Activated CD4-positive, alpha-beta memory T cell treated with anti-CD3 and anti-CD28 coated beads for 36 hours (primary cell): ENCODE data around the gene HLA-DOA. TPM values are rescaled to one million over a fixed set of nuclear protein-coding genes. Genes with fewer than 3 reads are reported as not detected.

Experiments used
- CTCF ChIA-PET: fragments of 350-600 bp; sonication (Branson Sonifier 250); formaldehyde crosslinking; loops from one replicate; lab custom pipeline; 2021; ENCODE audit warnings: antibody characterized with exemption, inconsistent platforms; lab: Charles Lee
- POLR2A ChIA-PET: fragments of 350-600 bp; sonication (Branson Sonifier 250); formaldehyde crosslinking; loops from one replicate; lab custom pipeline; 2021; ENCODE audit warnings: antibody characterized with exemption; lab: Charles Lee
- DNase-seq: peaks from one replicate; pipeline ENCODE4 v3.0.0-alpha.2; 2020
- H3K27ac Mint-ChIP-seq: one replicate; pipeline ENCODE4 v1.8.0; 2021; ENCODE audit warnings: mixed read lengths
- H3K27me3 Mint-ChIP-seq: one replicate; pipeline ENCODE4 v1.8.0; 2021; ENCODE audit warnings: mixed read lengths
- H3K36me3 Mint-ChIP-seq: one replicate; pipeline ENCODE4 v1.8.0; 2021; ENCODE audit warnings: mixed read lengths
- H3K4me1 Mint-ChIP-seq: one replicate; pipeline ENCODE4 v1.8.0; 2021; ENCODE audit warnings: low read depth, mixed read lengths
- H3K4me3 Mint-ChIP-seq: one replicate; pipeline ENCODE4 v1.8.0; 2021; ENCODE audit warnings: mild to moderate bottlenecking, mixed read lengths
- H3K9me3 Mint-ChIP-seq: one replicate; pipeline ENCODE4 v1.8.0; 2021; ENCODE audit warnings: mixed read lengths
- intact Hi-C: fragments of 100-400 bp; cut with micrococcal nuclease; formaldehyde crosslinking; loops from one replicate; pipeline ENCODE4 v1.15.1; 2023
- total RNA-seq, 2 experiments: library from RNA; stranded (reverse); gene quantifications; one replicate each; pipeline ENCODE4 v1.2.3, GENCODE V29; 2021

The HLA-DOA gene
- total RNA-seq, 2 experiments from 2014 or later: 0.53 to 0.55 TPM

DNA sequence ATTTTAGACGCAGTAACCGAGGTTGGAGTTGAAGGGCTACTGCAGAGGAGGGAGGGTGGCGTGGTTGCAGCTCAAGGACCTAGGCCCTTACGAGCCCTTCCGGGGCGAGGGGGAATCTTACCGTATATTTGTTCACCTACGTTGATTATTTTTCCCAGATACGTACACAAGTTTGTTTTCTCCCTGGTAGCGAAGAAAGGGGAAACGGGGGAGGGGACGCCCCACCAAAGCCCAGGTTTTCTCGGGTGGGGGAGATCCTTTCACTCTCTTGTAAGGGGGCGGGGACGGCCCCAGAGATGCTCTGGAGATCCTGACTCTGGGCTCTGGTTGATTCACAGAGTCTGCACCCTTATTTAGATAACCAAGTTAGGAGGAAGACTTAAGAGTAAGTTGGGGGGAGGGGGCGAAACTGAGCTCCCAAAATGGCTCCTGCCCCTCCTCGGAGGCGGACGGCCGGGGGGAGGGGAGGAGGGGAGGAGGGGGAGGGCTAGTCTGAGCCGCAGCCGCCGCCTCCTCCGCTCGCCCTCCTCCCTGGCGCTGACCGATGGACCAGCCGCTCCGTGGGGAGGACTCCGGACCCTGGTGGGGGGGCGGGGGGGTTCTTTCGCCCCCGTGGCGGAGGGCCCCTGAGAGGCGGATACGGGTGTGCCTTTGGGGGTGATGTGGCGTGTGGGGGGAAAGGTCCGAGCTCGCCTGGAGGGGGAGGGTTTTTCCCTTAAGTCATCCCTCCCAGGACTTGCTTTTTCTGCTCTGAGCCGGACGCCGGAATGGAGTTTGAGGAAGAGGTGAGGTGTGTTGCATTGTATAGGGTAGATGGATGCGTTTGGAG, 38.8 kb downstream of the HLA-DOA start:
- intact Hi-C loops: loop anchor here (1.0 to 10.0 kb wide), 7 partner anchors 117 to 996 kb away; partner anchors contain the start of genes AGPAT1, DXO, HSD17B8 and PSMB8
- Mint-ChIP-seq H3K4me3 (peak overlapping the region; percentile 98), H3K4me1 (peaks cover 22% of the 10 kb centered on the region), H3K27me3 (no peaks in the 10 kb centered on the region), H3K9me3 (no peaks in the 10 kb centered on the region), H3K36me3 (peaks cover 66% of the 10 kb centered on the region), H3K27ac (peak overlapping the region; percentile 99)
- ChIA-PET POLR2A (interaction anchor here (0.6 to 10.4 kb wide), 17 partner anchors 11 to 1306 kb away, joined by 3 to 133 read pairs (median 17); partner anchors contain the start of genes B3GALT4, GPANK1, HLA-DMA and HLA-DMB), CTCF (interaction anchor here (0.7 to 16.8 kb wide), 11 partner anchors 14 to 279 kb away, joined by 3 to 267 read pairs (median 10); partner anchors contain the start of genes HLA-DMA, PSMB9, TAP1 and TAP2)
- peak; percentile 91 for DNase-seq

GRCh38 chr6:32969685-32970412, 39.5 kb downstream of the HLA-DOA start:
- peak; percentile 83 for DNase-seq
- no peaks in the 10 kb centered on the region for H3K27me3 Mint-ChIP-seq
- peak overlapping the region; percentile 98 for H3K4me3 Mint-ChIP-seq
- POLR2A ChIA-PET: interaction anchor here (0.6 to 10.4 kb wide), 18 partner anchors 11 to 1305 kb away, joined by 3 to 133 read pairs (median 10); partner anchors contain the start of genes B3GALT4, GPANK1, HLA-DMA and HLA-DMB
- H3K9me3 Mint-ChIP-seq: no peaks in the 10 kb centered on the region
- peaks cover 23% of the 10 kb centered on the region for H3K4me1 Mint-ChIP-seq
- peaks cover 58% of the 10 kb centered on the region for H3K36me3 Mint-ChIP-seq
- H3K27ac Mint-ChIP-seq: peak overlapping the region; percentile 99
- CTCF ChIA-PET: interaction anchor here (1.1 to 16.8 kb wide), 8 partner anchors 14 to 774 kb away, joined by 3 to 267 read pairs (median 14); partner anchors contain the start of genes HLA-DMA and TAP2
- intact Hi-C loops: loop anchor here (2.0 to 10.0 kb wide), 8 partner anchors 38 to 1267 kb away; partner anchors contain the start of genes AGPAT1, CUTA, DXO and HMGA1

- Mint-ChIP-seq H3K4me3 (peak overlapping the region; percentile 98), H3K27me3 (no peaks in the 10 kb centered on the region), H3K9me3 (no peaks in the 10 kb centered on the region), H3K4me1 (peaks cover 27% of the 10 kb centered on the region), H3K27ac (peak overlapping the region; percentile 99), H3K36me3 (peaks cover 51% of the 10 kb centered on the region)
- POLR2A ChIA-PET: interaction anchor here (0.6 to 10.4 kb wide), 15 partner anchors 9 to 611 kb away, joined by 3 to 133 read pairs (median 6); partner anchors contain the start of genes BAK1, HLA-DMA, HLA-DMB and PSMB8
- intact Hi-C loops: loop anchor here (1.0 to 10.0 kb wide), 5 partner anchors 28 to 1268 kb away; partner anchors contain the start of genes CUTA, HLA-DMB, HMGA1 and HSPA1B
- peak; percentile 82 for DNase-seq
- CTCF ChIA-PET: interaction anchor here (1.1 to 16.8 kb wide), 12 partner anchors 15 to 773 kb away, joined by 3 to 267 read pairs (median 11); partner anchors contain the start of genes HLA-DMA, PSMB9, TAP1 and TAP2
These were observed 40.3 kb downstream of the HLA-DOA start for GRCh38 chr6:32968867-32969684.

DNA sequence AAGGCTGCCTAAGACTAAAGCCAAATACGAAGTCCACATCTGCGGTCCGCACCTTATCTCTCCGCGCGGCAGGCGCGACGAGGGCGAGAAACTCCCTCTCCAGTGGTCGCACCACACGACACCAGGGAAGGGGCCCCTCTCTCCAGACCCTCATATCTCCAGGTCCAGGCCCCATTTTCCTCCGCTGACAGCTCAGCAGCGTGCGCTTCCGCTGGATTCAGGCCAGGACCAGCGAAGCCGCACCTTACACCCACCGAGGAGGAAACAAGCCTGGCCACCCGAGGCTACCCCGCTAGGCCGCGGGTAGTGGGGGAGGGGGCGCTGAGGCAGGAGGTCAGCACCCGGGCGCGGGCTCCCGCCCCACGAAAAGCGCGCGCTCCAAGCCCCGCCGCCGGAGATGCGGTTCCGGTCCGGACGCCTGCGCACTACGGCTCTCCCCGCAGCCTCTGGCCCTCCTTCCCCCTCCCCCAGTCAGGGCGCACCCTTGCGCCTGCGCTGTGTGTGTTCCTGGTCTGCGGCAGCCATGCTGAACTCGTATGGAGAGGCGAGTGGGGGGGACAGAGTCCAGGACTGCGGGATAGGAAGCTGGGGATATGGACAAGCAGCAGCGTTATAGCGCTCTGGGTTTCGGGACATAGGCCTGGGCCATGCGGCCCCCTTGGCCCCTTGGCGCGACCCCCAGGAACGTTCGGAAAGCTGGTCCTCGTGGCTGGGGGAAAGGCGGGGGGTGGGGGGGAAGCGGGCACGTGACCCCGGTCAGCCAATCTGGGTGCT, 41.1 kb downstream of the HLA-DOA start, which contains the start of gene BRD2:
Gene BRD2 (plus strand): TSS at position 502 of the 774 bp plus-strand sequence. CDS start 4,305 bp downstream, outside the sequence.
- intact Hi-C loops: loop anchor here (1.0 to 10.0 kb wide), 5 partner anchors 27 to 1269 kb away; partner anchors contain the start of genes CUTA, HLA-DMB, HMGA1 and HSPA1B
- Mint-ChIP-seq H3K4me3 (peak within 1 kb of the TSS; percentile 98), H3K27ac (peak within 1 kb of the TSS; percentile 99), H3K27me3 (no peaks in the 10 kb centered on the region), H3K4me1 (peaks cover 33% of the 10 kb centered on the region), H3K9me3 (no peaks in the 10 kb centered on the region), H3K36me3 (peaks cover 43% of the 10 kb centered on the region)
- DNase-seq: peak; percentile 98
- POLR2A ChIA-PET: interaction anchor here (0.7 to 10.4 kb wide), 15 partner anchors 9 to 612 kb away, joined by 3 to 133 read pairs (median 4); partner anchors contain the start of genes BAK1, HLA-DMA, HLA-DMB and PSMB8
- CTCF ChIA-PET: interaction anchor here (0.7 to 16.8 kb wide), 17 partner anchors 9 to 773 kb away, joined by 3 to 267 read pairs (median 7); partner anchors contain the start of genes HLA-DMA, PSMB9, TAP1 and TAP2

DNA sequence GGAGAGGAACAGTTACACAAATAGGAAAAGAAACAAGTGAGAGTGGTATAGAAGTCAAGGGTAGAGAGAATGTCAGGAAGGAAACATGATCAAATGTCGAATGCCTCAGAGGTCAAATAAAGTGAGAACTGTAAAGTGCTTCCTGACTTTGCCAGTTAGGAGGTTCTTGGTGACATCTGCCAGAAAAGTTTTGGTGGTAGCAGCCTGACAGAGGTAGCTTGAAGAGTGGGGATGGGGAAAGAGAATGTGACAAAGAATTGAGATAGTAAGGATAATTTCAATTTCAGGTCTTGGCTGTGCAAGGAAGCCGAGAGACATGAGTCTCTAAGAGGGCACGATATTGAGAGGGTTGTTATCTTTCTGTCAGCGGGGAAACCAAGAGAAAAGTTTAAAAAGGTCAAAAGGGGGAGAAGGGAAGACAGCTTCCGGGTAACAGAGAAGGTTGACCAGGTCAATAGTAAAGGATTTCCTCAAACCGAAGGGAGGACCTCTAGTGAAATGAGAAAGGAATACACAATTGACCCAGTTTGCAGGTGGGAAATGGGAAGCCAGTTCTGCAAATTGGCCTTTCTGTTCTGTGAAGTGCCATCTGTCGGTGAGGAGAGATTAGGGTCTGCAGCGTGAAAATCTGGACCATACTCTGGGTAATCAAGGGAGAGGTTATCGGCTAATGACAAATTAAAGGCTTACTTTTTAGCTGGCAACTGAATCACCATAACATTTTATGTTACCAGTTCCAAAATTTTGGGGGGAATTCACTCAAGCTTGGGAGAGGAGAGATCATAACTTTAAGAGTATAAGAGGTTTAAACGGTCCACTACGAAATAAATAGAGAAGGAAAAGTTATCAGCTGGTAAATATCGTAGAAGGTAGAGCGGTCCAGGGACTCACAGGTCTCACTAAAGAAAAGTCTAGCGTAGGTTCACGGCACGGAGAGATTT, 42.0 kb downstream of the HLA-DOA start:
- DNase-seq: peak; percentile 44
- CTCF ChIA-PET: interaction anchor here (0.6 to 16.8 kb wide), 19 partner anchors 8 to 788 kb away, joined by 3 to 267 read pairs (median 7); partner anchors contain the start of genes HLA-DMA, PSMB9, TAP1 and TAP2
- Mint-ChIP-seq H3K4me3 (peak overlapping the region; percentile 98), H3K4me1 (peaks cover 38% of the 10 kb centered on the region), H3K27me3 (no peaks in the 10 kb centered on the region), H3K27ac (peak overlapping the region; percentile 99), H3K36me3 (peaks cover 34% of the 10 kb centered on the region), H3K9me3 (no peaks in the 10 kb centered on the region)
- POLR2A ChIA-PET: interaction anchor here (0.6 to 10.4 kb wide), 11 partner anchors 9 to 305 kb away, joined by 3 to 133 read pairs (median 6); partner anchors contain the start of genes HLA-DMA, HLA-DMB, PSMB8 and RPS18
- intact Hi-C loops: loop anchor here (1.0 to 10.0 kb wide), 6 partner anchors 14 to 1270 kb away; partner anchors contain the start of genes CUTA, HLA-DMA, HLA-DMB and HMGA1

GRCh38 chr6:32964776-32965175, 44.6 kb downstream of the HLA-DOA start:
- CTCF ChIA-PET: interaction anchor here (2.4 to 16.8 kb wide), 5 partner anchors 11 to 126 kb away, joined by 7 to 267 read pairs (median 61); partner anchors contain the start of genes HLA-DMA and TAP2
- Mint-ChIP-seq H3K36me3 (peaks cover 12% of the 10 kb centered on the region), H3K4me3 (no peak overlapping the region), H3K9me3 (no peaks in the 10 kb centered on the region), H3K27ac (no peak overlapping the region), H3K27me3 (no peaks in the 10 kb centered on the region), H3K4me1 (peaks cover 51% of the 10 kb centered on the region)
- no peak for DNase-seq
- intact Hi-C loops: loop anchor here (5.0 to 10.0 kb wide), 4 partner anchors 32 to 1273 kb away; partner anchors contain the start of genes CUTA, HMGA1 and HSPA1B
- POLR2A ChIA-PET: interaction anchor here (0.7 to 1.9 kb wide), 2 partner anchors 7 to 24 kb away, joined by 3 to 6 read pairs; no protein-coding TSS in a partner anchor

GRCh38 chr6:32963866-32964265, 45.5 kb downstream of the HLA-DOA start:
- H3K4me1 Mint-ChIP-seq: peaks cover 51% of the 10 kb centered on the region
- H3K36me3 Mint-ChIP-seq: peaks cover 6% of the 10 kb centered on the region
- ChIA-PET CTCF (interaction anchor here (0.7 to 16.8 kb wide), 6 partner anchors 10 to 46 kb away, joined by 3 to 267 read pairs (median 16); partner anchors contain the start of gene HLA-DMA), POLR2A (interaction anchor here (1.9 kb wide), 1 partner anchor 8 kb away, joined by 6 read pairs; no protein-coding TSS in a partner anchor)
- H3K4me3 Mint-ChIP-seq: no peak overlapping the region
- no peak for DNase-seq
- intact Hi-C loops: loop anchor here (10.0 kb wide), 1 partner anchor 1139 kb away; the partner anchor contains the start of gene HSPA1B
- H3K27ac Mint-ChIP-seq: peak overlapping the region; percentile 5
- H3K27me3 Mint-ChIP-seq: no peaks in the 10 kb centered on the region
- H3K9me3 Mint-ChIP-seq: no peaks in the 10 kb centered on the region

DNA sequence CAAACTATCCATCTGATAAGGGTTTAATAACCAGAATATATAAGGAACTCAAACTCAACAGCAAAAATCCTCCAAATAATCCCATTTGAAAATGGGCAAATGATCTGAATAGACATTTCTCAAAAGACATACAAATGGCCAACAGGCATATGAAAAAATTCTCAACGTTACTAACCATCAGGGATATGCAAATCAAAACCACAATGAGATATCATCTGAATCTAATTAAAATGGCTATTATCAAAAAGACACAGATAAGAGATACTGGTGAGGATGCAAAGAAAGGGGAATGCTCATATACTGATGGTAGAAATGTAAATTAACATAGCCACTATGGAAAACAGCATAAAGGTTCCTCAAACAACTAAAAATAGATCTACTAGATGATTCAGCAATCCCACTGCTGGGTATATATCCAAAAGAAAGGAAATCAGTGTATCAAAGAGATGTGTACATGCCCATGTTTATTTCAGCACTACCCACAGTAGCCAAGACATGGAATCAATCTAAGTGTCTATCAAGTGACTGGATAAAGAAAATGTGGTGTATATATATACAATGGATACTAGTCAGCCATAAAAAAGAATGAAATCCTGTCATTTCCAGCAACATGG, 47.1 kb downstream of the HLA-DOA start:
- no peak overlapping the region for H3K27ac Mint-ChIP-seq
- intact Hi-C loops: loop anchor here (10.0 kb wide), 1 partner anchor 1138 kb away; the partner anchor contains the start of gene HSPA1B
- H3K27me3 Mint-ChIP-seq: no peaks in the 10 kb centered on the region
- DNase-seq: no peak
- no peaks in the 10 kb centered on the region for H3K9me3 Mint-ChIP-seq
- no peak overlapping the region for H3K4me3 Mint-ChIP-seq
- H3K36me3 Mint-ChIP-seq: peaks cover 2% of the 10 kb centered on the region
- ChIA-PET POLR2A (interaction anchor here (1.4 kb wide), 1 partner anchor 10 kb away, joined by 4 read pairs; no protein-coding TSS in a partner anchor), CTCF (interaction anchor here (0.7 to 16.8 kb wide), 9 partner anchors 9 to 124 kb away, joined by 3 to 267 read pairs (median 6); partner anchors contain the start of genes HLA-DMA and TAP2)
- peaks cover 50% of the 10 kb centered on the region for H3K4me1 Mint-ChIP-seq
